Caco-2 (cell line): ENCODE data around the gene VPS13D. TPM values are rescaled to one million over a fixed set of nuclear protein-coding genes. Genes with fewer than 3 reads are reported as not detected.

Experiments used
- BruUV-seq: library from RNA; stranded (reverse); fragments of 400-500 nt; replicated peaks from 2 replicates; lab custom pipeline; 2021; lab: Mats Ljungman, UMichigan
- CTCF ChIA-PET: fragments of 300-600 bp; sonication (Branson Sonifier 250); formaldehyde crosslinking; loops from one replicate; lab custom pipeline; 2022; ENCODE audit warnings: antibody characterized with exemption; lab: Charles Lee
- POLR2A ChIA-PET: fragments of 300-600 bp; sonication (Branson Sonifier 250); formaldehyde crosslinking; loops from one replicate; lab custom pipeline; 2022; ENCODE audit warnings: antibody characterized with exemption; lab: Charles Lee
- DNase-seq, 2 experiments: peaks; one replicate each; pipeline versions ENCODE4 v3.0.0 to v3.0.0-alpha.2; 2020 to 2022
- H3K27me3 ChIP-seq: replicated peaks from 2 replicates; pipeline ENCODE4 v1.6.0; 2011; ENCODE audit warnings: low read length; ENCODE audit not compliant: control insufficient read depth, insufficient read depth
- H3K36me3 ChIP-seq: 2 replicates; pipeline ENCODE4 v1.5.1; 2011; ENCODE audit warnings: low read length; ENCODE audit not compliant: control insufficient read depth, insufficient read depth
- H3K4me1 ChIP-seq: fragments of 250-450 bp; sonication (Bioruptor Pico); 2 replicates; pipeline ENCODE4 v1.5.1; 2020; ENCODE audit warnings: mild to moderate bottlenecking
- H3K4me3 ChIP-seq: 2 replicates; pipeline ENCODE4 v1.5.1; 2011; ENCODE audit warnings: low read depth, mild to moderate bottlenecking, control low read depth, low read length
- H3K9me3 ChIP-seq: fragments of 250-450 bp; sonication (Bioruptor Pico); 2 replicates; pipeline ENCODE4 v1.5.1; 2020; ENCODE audit warnings: mild to moderate bottlenecking, moderate library complexity
- H3K27ac Mint-ChIP-seq: one replicate; pipeline ENCODE4 v1.8.0; 2022; ENCODE audit warnings: mixed read lengths; ENCODE audit not compliant: unreplicated experiment
- H3K27me3 Mint-ChIP-seq: one replicate; pipeline ENCODE4 v1.8.0; 2022; ENCODE audit warnings: mixed read lengths; ENCODE audit not compliant: insufficient read depth, unreplicated experiment
- H3K36me3 Mint-ChIP-seq: one replicate; pipeline ENCODE4 v1.8.0; 2022; ENCODE audit warnings: mild to moderate bottlenecking, mixed read lengths; ENCODE audit not compliant: insufficient read depth, unreplicated experiment
- H3K4me1 Mint-ChIP-seq: one replicate; pipeline ENCODE4 v1.8.0; 2022; ENCODE audit warnings: low read depth, mixed read lengths; ENCODE audit not compliant: unreplicated experiment
- H3K4me3 Mint-ChIP-seq: one replicate; pipeline ENCODE4 v1.8.0; 2022; ENCODE audit warnings: mild to moderate bottlenecking, moderate library complexity, mixed read lengths; ENCODE audit not compliant: unreplicated experiment
- H3K9me3 Mint-ChIP-seq: one replicate; pipeline ENCODE4 v1.8.0; 2022; ENCODE audit warnings: mixed read lengths; ENCODE audit not compliant: unreplicated experiment
- intact Hi-C: fragments of 100-400 bp; cut with micrococcal nuclease; formaldehyde crosslinking; loops from one replicate; pipeline ENCODE4 v1.10.0; 2022; ENCODE audit not compliant: unreplicated experiment
- total RNA-seq: library from RNA; stranded (reverse); gene quantifications from 2 replicates; pipeline ENCODE4 v1.2.3, GENCODE V29; 2022
- TF ChIP-seq, protein P1 (sequence below), 2 experiments: fragments of 200-600 bp in 1 of 2; IDR thresholded peaks; 1 replicate in 1 of 2; 2 replicates in 1 of 2; pipeline versions ENCODE4 v1.5.1 to v1.8.0; 2011 to 2022; ENCODE audit warnings: antibody characterized with exemption in 1 of 2, control low read depth in 1 of 2, inconsistent platforms in 1 of 2, low read depth in 1 of 2, low read length in 1 of 2, mild to moderate bottlenecking in 1 of 2, moderate library complexity in 1 of 2; ENCODE audit not compliant: insufficient read depth in 1 of 2, severe bottlenecking in 1 of 2, unreplicated experiment in 1 of 2

The VPS13D gene
- total RNA-seq, 1 experiment from 2014 or later = 25.6 TPM

GRCh38 chr1:12186679-12186985, 43.2 kb upstream of the VPS13D start:
- Histone ChIP-seq H3K9me3 (no peaks in the 10 kb centered on the region), H3K4me3 (no peak overlapping the region), H3K4me1 (no peaks in the 10 kb centered on the region), H3K36me3 (no peaks in the 10 kb centered on the region), H3K27me3 (no peaks in the 10 kb centered on the region)
- H3K4me3 Mint-ChIP-seq = no peak overlapping the region
- no peaks in the 10 kb centered on the region for H3K9me3 Mint-ChIP-seq
- intact Hi-C loops = no loop called here
- no peak for DNase-seq
- TF ChIP-seq, protein P1, sequence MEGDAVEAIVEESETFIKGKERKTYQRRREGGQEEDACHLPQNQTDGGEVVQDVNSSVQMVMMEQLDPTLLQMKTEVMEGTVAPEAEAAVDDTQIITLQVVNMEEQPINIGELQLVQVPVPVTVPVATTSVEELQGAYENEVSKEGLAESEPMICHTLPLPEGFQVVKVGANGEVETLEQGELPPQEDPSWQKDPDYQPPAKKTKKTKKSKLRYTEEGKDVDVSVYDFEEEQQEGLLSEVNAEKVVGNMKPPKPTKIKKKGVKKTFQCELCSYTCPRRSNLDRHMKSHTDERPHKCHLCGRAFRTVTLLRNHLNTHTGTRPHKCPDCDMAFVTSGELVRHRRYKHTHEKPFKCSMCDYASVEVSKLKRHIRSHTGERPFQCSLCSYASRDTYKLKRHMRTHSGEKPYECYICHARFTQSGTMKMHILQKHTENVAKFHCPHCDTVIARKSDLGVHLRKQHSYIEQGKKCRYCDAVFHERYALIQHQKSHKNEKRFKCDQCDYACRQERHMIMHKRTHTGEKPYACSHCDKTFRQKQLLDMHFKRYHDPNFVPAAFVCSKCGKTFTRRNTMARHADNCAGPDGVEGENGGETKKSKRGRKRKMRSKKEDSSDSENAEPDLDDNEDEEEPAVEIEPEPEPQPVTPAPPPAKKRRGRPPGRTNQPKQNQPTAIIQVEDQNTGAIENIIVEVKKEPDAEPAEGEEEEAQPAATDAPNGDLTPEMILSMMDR (IDR thresholded peaks at IDR 0.05; ENCODE audit: insufficient read depth in 1 of 2, low read depth in 1 of 2, low read length in 1 of 2, severe bottlenecking in 1 of 2, unreplicated experiment in 1 of 2) = no peak
- peaks cover 13% of the 10 kb centered on the region for H3K4me1 Mint-ChIP-seq
- POLR2A ChIA-PET = no interaction called here
- H3K27me3 Mint-ChIP-seq = no peaks in the 10 kb centered on the region
- no peak overlapping the region for H3K27ac Mint-ChIP-seq
- CTCF ChIA-PET = no interaction called here
- no TSS peak for BruUV-seq
- no peaks in the 10 kb centered on the region for H3K36me3 Mint-ChIP-seq

DNA sequence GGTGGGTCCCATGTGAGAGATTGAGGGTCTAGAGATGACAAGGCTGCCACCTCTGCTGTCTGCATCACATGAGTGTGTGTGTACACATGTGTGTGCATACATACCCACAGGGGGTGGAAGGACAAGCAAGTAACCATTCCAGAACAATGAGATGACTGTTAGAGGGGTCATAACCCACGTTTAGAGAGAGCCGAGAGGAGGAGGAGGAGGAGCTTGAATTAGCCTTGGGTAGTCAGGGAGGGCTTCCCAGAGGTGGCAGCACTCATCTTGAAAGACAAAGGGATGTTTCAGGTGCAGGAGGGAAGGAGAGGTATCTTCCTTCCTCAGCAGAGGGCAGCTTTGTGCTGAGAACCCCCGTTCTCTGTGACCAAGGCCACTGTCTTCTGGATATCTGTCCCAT, 41.7 kb upstream of the VPS13D start:
- no peaks in the 10 kb centered on the region for H3K4me1 ChIP-seq
- no peak for DNase-seq
- intact Hi-C loops = no loop called here
- Mint-ChIP-seq H3K9me3 (no peaks in the 10 kb centered on the region), H3K36me3 (no peaks in the 10 kb centered on the region), H3K27me3 (no peaks in the 10 kb centered on the region), H3K4me1 (peaks cover 13% of the 10 kb centered on the region), H3K27ac (no peak overlapping the region), H3K4me3 (no peak overlapping the region)
- no peaks in the 10 kb centered on the region for H3K36me3 ChIP-seq
- CTCF ChIA-PET = no interaction called here
- no peaks in the 10 kb centered on the region for H3K27me3 ChIP-seq
- no peak overlapping the region for H3K4me3 ChIP-seq
- TF ChIP-seq, protein P1 (IDR thresholded peaks at IDR 0.05; ENCODE audit: insufficient read depth in 1 of 2, low read depth in 1 of 2, low read length in 1 of 2, severe bottlenecking in 1 of 2, unreplicated experiment in 1 of 2) = no peak
- no TSS peak for BruUV-seq
- POLR2A ChIA-PET = no interaction called here
- no peaks in the 10 kb centered on the region for H3K9me3 ChIP-seq

GRCh38 chr1:12188657-12189327, 41.0 kb upstream of the VPS13D start:
- Mint-ChIP-seq H3K4me1 (peaks cover 9% of the 10 kb centered on the region), H3K27ac (no peak overlapping the region), H3K4me3 (no peak overlapping the region), H3K9me3 (no peaks in the 10 kb centered on the region), H3K36me3 (no peaks in the 10 kb centered on the region), H3K27me3 (no peaks in the 10 kb centered on the region)
- ChIA-PET CTCF (no interaction called here), POLR2A (no interaction called here)
- Histone ChIP-seq H3K4me3 (no peak overlapping the region), H3K36me3 (no peaks in the 10 kb centered on the region), H3K27me3 (no peaks in the 10 kb centered on the region), H3K4me1 (no peaks in the 10 kb centered on the region), H3K9me3 (no peaks in the 10 kb centered on the region)
- no peak for DNase-seq
- TF ChIP-seq, protein P1 (IDR thresholded peaks at IDR 0.05; ENCODE audit: insufficient read depth in 1 of 2, low read depth in 1 of 2, low read length in 1 of 2, severe bottlenecking in 1 of 2, unreplicated experiment in 1 of 2) = no peak
- BruUV-seq = no TSS peak
- intact Hi-C loops = no loop called here
